Stimulated activated CD4-positive, alpha-beta T cell treated with anti-CD3 and anti-CD28 coated beads, Interleukin-4, amount 100 ng/mL, for 48 hours (primary cell): ENCODE data around the gene GMDS.

ENCODE experiments used
- DNase-seq, 2 donors: peaks; one replicate each; pipeline ENCODE4 v3.0.0-alpha.2; 2020; ENCODE audit warnings: low read depth in 2 of 2

Gene GMDS

DNA sequence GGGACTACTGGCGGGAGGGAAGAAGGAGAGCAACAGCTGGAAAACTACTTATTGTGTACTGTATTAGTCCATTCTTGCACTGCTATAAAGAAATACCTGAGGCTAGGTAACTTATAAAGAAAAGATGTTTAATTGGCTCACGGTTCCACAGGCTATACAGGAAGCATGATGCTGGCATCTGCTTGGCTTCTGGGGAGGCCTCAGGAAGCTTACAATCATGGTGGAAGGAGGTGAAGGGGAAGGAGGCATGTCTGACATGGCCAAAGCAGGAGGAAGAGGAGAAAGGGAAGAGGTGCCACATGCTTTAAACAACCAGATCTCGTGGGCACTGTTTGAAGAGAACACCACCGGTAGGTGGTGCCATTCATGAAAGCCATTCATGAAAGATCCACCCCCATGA lies 67.3 kb downstream of the GMDS start:
- DNase-seq: no peak

DNA sequence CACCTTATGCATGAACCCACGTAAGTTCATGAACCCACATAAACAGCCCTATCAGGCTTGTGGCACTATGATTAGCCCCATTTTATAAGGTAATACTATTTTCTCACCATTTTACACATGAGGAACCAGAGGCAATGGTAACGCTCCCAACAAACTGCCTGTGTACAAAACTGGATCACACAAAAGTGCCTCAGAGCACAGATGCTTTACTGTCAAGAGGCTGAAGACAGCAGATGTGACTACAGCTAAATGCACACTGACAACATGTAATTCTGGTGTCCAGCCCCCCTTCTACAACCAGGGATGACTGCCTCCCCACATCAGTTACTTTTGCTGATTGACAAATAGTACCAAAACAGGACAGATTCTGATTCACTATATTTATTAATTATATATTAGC lies 69.6 kb downstream of the GMDS start:
- no peak for DNase-seq

DNA sequence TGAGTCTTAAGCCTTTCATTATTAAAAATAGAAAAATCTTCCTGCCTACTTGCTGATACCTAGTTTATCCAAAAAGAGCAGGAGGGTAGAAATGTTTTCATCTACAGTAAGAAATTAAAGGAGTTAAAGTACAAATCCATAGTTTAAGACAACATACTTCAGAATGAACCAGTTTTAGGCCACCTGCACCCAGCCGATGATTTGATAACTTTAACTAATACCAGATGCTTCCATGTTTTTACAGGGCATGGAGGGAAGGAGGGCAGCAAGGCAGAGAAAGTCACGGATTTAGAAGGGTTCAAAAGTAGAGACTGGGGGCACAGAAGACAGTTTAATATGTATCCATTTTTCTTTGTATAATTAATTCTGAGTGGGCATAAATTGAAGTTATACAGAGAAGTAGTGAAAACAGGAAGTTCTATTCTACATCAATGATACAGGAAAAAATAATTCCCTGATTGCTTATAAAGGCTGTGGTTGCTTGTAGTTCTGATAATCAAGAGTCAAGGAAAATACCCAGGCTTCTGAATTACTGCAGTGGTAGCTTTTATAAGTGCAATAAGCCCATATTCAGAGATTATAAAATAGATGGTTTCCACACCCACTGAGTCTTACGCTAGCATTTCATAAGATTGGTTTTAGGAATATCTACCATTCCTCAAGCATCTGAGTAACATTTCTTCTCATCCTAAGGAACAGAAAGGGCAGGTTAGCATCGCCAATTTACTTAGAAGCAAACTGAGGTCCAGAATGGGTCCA lies 72.0 kb downstream of the GMDS start:
- no peak for DNase-seq

DNA sequence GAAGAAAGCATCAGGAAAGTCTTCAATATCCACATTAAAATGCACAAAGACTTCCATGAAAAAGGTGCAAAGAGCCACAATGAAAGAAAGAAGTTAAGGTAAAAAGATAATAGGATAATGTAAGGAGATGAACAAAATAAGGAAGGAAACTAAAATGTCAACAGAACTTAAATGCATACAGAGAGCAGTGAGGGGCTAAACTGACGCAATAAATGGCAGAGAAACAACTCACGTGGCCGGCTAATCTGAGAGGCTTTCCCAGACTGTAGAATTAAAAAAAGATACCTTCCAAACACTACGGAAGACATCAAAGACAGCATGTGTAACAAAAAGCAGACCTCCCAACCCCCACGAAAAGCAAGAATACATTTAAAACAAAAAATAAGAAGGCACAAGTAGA lies 73.7 kb downstream of the GMDS start:
- DNase-seq: no peak

DNA sequence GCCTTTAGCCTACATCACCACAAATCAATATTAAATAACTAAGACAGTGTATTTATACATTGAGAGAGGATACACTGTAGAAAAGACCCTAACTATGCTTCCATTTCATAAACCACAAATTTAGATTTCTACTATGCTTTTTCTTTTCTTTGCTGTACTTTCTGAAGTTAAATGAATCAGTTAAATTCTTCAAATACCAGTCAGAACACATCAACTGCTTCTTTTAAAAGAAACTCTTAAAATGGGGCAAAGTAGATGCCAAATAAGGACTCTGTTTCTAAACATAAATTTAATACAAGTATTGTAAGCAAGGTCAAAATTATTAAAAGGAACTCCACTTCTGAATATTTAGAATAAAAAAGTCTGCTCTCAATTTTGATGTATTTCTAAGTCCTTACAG lies 76.9 kb downstream of the GMDS start:
- no peak for DNase-seq

DNA sequence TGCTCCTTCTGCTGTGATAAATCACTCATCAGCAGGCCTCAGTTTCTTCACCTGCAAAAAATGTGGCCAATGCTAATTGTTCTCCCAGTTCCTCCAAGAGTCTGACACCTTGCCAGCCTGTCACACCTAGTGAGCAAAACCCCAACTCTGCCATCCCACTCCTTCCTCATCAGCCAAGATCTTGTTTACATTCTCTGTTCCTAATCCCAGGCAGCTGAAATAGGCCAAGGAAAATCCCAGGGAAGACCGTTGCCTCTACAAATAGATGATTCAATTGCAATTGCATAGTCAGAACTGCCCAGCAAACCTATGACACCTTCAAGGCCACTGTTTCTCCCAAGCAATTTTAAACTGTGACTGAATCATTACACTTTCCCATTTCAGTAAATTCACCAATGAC lies 78.7 kb downstream of the GMDS start:
- no peak for DNase-seq

DNA sequence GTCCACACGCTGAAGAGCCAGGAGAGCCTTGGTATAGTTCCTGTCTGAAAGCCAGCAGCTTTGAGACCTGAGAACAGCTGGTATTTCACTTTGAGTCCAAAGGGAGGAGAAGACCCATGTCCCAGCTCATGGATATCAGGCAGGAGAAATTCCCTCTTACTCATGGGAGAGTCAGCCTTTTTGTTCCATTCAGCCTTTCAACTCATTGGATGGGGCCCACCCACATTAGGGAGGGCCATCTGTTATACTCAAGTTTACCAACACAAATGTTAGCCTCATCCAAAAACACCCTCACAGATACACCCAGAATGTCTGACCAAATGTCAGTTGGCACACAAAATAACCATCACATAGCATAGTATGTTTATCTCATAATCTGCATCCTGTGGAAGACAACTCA lies 80.1 kb downstream of the GMDS start:
- no peak for DNase-seq

DNA sequence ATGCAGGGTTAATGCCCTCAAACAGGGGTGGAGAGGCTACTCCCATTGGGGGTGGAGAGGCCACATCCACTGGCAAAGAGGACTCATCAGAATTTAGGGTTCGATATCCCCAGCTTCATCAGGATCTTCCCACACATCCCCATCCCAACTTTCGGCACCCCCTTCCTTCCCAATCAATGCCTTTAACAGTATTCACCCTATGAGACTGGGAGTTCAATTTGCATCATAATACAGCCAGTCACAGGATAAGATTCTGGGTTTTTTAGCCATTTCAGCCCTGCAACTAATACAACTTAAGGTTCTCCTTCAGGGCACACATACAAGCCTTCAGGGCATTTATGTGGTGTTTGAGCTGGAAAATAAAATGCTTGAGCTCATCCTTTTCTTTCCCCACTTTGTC lies 80.9 kb downstream of the GMDS start:
- no peak for DNase-seq

DNA sequence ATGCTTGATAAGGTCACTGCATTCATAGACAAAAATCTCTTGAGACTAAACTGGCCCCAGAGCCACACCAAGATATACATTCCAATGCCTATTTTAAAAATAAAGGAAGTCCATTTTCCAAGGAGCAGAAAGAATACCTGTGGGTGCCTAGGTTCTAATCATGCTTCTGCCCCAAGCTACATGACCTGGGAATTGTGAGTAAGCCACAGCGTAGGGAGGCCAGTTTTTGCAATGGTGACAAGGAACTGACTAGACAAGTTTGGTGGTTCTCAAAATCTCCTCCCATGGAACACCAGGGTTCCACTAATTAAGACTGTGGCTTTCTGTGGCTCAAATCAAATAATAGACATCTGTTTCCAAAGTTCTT lies 83.3 kb downstream of the GMDS start:
- no peak for DNase-seq

DNA sequence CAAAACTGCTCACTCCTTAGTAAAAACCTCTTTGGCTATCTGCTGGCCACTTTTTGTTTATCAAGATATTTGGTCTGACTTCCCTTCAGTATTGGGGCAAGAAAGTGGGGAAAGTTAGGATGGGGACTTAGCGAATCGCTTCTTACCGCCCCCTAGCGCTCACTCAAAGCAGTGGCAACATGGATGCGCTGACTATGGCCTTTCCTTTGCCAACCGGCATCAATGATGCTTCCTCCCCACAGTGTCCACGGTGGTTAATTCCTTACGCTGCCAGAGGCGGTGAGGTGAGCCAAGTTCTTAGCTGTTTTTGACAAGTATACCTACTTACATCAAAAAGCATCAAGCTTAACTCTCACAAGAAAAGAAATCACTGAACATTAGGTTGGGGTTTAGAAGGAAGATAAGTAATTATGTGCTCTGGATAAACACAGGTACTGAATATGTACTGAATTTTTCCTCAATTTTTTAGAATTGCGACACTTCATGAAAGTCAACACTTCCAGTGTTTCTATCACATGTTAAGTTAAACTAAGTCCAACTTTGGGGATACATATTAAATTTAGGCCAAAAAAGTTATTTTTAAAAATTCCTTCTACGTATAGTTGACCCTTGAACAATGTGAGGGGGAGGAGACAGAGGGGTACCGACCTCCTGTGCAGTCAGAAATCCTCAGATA lies 86.7 kb downstream of the GMDS start:
- no peak for DNase-seq

DNA sequence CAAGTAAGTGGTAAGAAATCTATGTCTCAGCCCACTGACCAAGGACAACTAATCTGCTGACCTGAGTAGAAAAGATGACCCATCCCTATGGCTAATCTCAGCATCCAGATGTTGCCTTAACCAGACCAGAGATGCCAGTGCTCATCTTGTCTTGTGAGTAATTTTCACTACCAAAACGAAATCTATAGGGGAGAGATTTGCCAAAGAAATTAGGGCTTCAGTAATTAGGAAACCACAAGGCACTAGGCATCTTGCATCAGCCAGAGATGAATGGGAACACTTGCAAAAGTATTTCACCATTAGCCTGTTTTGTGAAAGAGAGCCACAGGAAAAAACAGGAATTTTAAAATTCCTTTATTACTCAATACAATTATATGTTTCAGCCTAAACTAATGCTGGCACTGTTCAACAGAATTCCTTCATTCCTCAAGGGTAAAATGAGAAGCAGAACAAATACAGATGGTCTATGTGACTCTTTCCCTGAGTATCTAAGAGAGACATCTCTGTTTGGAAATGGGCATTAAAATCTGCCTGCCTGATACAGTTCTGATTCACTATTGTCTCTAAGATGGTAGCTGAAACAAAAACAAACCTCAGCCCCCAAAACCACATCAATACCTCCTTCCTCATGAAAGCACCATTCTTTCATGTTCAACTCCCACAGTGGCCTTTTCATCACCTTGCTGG lies 87.8 kb downstream of the GMDS start:
- no peak for DNase-seq

DNA sequence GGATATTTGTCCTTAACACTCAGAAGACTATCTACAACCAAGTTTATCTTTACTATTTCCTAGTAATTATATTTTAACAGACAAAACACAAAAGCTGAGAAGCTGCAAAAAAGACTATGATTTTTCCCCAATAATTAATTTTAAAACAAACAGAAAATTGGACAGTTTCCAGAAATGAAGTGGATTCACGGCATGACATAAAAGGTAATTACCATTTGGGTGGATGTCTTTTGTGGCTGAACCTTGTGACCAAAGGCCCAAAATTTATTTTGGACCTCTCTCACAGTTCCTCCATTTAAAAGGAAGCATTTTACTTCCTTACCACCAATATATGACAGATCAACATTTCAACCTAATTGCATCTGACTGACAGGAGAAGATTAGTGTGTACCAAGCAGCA lies 90.2 kb downstream of the GMDS start:
- no peak for DNase-seq

DNA sequence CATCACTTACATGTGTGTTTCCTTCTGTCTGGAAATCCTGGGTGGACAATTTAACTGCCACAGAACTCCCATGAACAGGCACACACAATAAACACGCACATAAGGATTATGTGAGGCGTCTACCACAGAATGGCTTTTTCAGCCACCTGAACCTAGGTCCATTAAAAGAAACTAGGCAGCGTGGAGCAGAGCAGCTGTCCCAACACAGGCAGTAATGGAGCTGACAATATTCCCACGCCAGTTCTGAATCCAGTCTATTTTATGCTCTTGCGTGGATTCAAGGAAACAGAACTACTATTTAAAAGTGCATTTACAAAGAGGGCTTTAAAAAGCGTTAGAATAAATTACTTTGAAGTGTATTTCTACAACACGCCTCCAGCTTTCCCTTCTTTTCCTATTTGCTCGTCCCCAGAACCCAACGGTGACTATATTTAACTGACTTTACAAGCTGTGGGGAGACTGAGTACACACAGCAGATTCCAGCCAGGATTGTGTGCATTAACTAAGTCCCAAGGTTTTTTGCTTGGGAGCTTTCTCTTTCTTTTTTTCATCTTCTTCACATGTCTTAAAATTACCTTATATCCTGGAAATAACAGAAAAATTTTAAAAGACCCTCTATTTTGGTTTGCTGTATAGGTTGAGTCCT lies 95.9 kb downstream of the GMDS start:
- DNase-seq: no peak

DNA sequence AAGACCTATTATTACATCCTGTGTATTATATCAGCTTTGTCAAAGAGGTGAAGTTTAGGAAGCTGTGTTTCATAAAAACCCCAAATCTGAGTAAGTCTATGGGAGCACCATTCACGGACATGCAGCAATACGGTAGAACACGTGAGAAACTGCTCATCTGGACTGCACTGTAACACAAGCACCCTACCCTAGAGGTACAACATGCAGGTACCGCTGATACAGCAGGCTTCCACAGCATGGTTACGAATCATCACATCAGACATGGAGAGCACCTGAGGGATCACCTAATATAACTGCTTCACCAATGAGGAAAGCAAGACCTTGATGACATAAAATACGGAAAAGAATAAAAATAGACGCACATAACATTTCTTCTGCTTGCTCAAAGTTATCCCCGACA lies 96.7 kb downstream of the GMDS start:
- DNase-seq: no peak

DNA sequence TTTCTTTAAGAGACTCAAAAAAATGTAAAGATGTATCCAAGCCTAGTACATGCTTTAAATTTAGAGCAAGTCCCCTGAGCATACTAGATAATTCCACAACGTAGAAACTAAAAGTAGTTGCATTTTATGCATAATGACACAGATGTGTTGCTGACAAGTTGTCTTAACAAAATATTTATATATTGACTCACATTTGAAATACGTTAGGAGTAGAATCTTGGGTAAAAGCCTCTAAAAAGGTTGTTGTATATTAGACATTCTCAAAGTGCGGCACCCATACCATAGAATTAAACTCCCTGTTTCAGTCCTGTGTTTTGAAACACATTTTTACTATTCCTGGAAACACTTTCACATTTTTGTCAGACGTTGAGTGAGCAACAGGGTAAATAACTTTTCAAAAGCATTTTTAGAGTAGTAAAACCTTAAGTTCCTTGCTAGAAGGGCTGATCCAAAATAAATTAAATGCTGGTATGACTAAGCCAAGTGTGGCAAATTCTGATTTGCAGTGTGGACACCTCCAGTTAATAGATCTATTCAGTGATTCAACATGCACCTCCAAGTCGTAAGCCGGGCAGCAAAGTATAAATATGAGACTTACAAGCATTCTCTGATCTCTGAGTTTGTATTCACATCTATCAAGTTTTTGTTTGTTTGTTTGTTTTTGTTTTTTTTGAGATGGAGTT lies 97.5 kb downstream of the GMDS start:
- DNase-seq: no peak

DNA sequence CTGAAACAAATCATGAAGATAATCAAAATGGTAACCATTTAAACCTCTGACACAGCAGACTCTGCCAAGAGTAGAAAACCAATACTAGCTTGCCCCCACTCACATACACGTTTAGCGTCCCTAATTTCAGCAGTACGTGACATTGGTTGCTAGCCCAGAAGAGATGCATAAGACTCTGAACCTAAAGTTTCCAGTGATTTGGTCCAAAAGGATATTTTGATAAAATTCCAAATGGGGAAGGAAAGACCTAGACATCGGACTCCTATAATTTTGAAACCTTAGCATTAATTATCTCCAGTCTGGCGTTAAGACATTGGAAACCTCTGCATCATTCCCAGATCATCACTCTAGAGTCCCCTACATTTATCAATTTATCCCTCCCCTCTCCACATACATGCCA lies 98.1 kb downstream of the GMDS start:
- DNase-seq: no peak

DNA sequence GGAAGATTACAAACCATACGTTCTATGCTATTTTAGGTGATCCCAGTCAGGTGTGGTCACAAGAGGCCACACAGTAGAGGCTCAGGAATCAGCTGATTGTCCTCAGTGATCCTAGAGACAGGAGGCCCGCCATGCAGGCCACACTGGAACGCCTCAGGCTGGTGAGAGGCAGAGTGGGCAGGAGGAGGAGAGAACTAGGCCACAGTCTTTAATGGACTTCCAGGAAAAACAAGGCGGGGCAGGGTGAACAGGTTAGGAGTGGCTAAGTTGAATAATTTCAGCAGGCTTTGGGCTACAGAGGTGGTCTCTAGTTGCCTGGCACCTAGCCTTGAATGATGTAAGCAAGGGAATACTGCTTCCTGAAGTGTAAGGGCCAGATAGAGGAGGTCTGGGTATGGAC lies 101.2 kb downstream of the GMDS start:
- no peak for DNase-seq

DNA sequence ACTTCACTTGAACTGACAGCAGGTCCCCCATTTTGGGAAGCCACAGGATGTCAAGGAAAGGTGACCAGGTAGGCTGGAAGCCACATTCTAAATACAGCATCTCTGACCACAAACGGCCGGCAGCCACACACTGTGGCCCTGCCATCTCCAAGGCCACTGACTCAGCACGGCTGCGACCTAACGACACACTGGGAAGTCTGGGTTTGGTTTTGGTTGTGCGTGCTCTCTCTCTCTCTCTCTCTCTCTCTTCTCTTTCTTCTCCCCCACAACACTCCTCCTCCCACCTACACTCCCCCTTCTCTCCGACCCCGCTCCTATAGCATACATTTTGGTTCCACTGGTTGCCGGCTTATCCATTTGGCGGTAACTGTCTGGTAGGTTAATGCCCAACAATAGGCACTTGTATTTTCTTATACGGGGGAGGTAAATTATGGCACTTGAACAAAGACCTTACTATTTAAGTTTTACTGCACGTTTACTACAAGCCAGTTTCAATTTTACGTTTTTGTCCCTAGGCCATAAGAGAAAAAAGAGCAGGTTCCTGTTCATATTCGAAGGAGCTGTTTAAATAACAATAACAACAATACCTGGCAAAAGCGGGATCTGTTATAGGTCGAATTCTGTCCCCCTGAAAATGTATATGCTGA lies 103.6 kb downstream of the GMDS start:
- DNase-seq: no peak

DNA sequence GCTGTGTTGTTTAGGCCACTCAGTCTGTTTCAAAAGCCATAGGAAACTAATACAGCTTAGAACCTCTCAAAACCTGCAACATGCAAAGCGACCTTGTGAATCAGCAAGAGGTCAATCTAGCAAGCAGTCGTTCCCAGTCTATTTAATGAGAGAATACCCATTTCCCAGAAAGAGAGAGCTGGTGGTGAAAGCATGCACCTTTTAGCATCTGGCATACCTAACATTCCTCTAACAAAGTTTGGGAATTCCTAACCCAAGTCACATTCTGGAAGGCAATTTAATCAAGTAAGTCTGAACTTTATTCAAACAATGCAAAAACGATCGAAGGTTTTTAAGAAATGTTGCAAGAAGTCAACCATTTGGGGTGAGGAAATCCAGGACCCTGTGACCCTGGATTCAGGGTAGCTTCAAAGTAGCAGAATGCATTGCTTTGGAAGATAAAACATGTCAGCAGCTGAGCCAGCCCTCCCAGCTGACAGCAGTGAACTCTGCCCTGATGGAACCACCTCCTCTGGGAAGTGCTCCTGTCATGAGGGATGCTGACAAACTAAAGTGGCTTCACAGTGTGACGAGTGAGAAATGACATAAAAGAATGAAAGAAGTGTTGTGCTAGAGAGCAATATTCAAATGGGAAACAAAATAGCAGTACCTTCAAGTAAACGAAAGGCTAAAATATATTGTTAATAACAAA lies 104.8 kb downstream of the GMDS start:
- no peak for DNase-seq

DNA sequence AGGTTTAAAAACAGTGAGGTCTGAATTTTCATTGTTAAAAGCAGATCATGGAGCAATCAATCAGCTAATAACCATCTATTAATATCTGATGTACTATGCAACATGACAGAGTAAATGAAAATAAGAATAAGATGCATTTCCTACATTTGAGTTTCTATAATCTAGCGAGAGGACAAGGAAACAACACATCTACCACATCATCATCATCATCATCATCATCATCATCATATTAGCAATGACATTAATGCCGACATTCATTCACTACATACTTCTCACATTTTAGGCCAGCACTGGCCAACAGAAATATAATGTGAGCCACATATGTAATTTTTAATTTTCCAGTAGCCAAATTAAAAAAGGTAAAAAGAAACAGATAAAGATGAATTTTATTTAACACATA lies 110.0 kb downstream of the GMDS start:
- no peak for DNase-seq

DNA sequence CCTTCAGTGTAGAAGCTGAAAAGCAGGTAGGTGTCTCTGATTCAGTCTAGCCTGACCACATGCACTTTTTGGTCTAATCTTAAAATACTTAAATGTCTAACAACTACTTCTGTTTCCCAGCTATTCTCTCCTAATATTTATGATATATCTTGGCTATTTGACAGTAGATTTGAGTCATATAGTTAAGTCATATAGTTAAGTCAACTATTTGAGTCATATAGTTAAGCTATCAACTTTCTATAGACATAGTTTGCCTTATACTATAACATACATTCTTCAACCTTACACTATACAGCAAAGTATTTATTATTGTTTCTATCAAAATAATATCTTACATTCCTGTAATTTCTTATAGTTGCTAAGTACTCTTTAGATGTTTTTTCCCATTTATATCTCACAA lies 110.9 kb downstream of the GMDS start:
- DNase-seq: no peak
